ENCODE measurements around the gene CAMK2D.

The CAMK2D gene

GRCh38 chr4:113565702-113566012 lies 195.9 kb downstream of the CAMK2D start:
- no peak overlapping the region for H3K4me3 ChIP-seq (ENCODE audit: low read length)
- no peak for TF ChIP-seq CTCF (conservative IDR thresholded peaks at IDR 0.05; ENCODE audit: low read length)
- no peak for DNase-seq (ENCODE audit: low read depth)

DNA sequence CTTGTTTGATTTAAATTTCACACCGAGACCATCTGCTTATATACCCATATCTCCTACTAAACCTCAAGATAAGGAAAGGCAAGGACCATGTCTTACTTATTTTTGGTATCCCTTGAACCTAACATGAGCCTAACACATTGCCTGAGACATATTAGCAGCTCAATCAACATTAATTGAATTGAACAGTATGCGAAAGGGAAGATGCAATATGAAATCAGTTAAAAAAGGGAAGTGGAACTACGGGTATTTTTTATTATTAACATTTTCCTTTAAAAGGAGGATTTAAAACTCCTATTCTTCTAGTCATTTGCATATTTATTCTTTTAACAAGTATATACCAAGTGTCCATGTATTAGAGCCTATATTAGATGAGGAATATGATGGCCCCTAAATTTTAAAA lies 197.0 kb downstream of the CAMK2D start:
- DNase-seq (ENCODE audit: low read depth) = no peak
- H3K4me3 ChIP-seq (ENCODE audit: low read length) = no peak overlapping the region
- TF ChIP-seq CTCF (conservative IDR thresholded peaks at IDR 0.05; ENCODE audit: low read length) = no peak

- no peak overlapping the region for H3K4me3 ChIP-seq (ENCODE audit: low read length)
- no peak for TF ChIP-seq CTCF (conservative IDR thresholded peaks at IDR 0.05; ENCODE audit: low read length)
- no peak for DNase-seq (ENCODE audit: low read depth)
Observed at GRCh38 chr4:113563691-113564378, 197.7 kb downstream of the CAMK2D start.

DNA sequence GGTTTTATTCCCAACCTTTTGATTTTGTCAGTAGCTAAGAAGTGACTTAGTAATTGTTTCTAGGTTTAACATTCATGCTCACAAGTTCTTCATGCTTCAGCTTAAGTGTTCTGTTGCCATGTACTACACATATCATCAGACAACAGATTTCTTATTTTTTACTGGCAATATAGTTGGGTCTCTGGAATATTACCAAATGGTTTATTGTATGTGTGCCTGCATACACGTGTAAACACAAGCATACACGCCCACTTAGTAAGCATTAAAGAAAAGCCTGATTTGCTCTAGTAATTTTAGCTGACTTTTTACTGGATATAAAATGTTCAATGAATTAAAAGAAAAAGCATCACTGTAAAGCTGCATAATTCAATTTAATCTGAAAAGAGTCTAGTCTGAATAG lies 199.8 kb downstream of the CAMK2D start:
- H3K4me3 ChIP-seq (ENCODE audit: low read length) = no peak overlapping the region
- DNase-seq (ENCODE audit: low read depth) = no peak
- no peak for TF ChIP-seq CTCF (conservative IDR thresholded peaks at IDR 0.05; ENCODE audit: low read length)

GRCh38 chr4:113561092-113561491 lies 200.4 kb downstream of the CAMK2D start:
- no peak for TF ChIP-seq CTCF (conservative IDR thresholded peaks at IDR 0.05; ENCODE audit: low read length)
- no peak overlapping the region for H3K4me3 ChIP-seq (ENCODE audit: low read length)
- no peak for DNase-seq (ENCODE audit: low read depth)

- 0 out of 2 replicates have a peak, but pooled peaks have one; percentile 7 for TF ChIP-seq CTCF (conservative IDR thresholded peaks at IDR 0.05; ENCODE audit: low read length)
Observed at GRCh38 chr4:113560579-113560978, 201.0 kb downstream of the CAMK2D start.

GRCh38 chr4:113559947-113560346 lies 201.6 kb downstream of the CAMK2D start:
- no peak for DNase-seq (ENCODE audit: low read depth)
- TF ChIP-seq CTCF (conservative IDR thresholded peaks at IDR 0.05; ENCODE audit: low read length) = no peak
- no peak overlapping the region for H3K4me3 ChIP-seq (ENCODE audit: low read length)

More at GRCh38 chr4:113560579-113560978, 201.0 kb downstream of the CAMK2D start:
- H3K4me3 ChIP-seq (ENCODE audit: low read length) = no peak overlapping the region
- peak; percentile 53 for DNase-seq (ENCODE audit: low read depth)
